Endothelial cell of umbilical vein (primary cell): ENCODE measurements around the gene DGKG. TPM values are rescaled to one million over a fixed set of nuclear protein-coding genes. Genes with fewer than 3 reads are reported as not detected.

Experiments
- BruUV-seq: library from RNA; stranded (reverse); fragments of 400-500 nt; replicated peaks from 2 replicates; lab custom pipeline; 2021; lab: Mats Ljungman, UMichigan
- CTCF ChIA-PET: fragments of 300-600, 350-600 bp; sonication (Branson Sonifier 250); formaldehyde crosslinking; loops from one replicate; lab custom pipeline; 2021; ENCODE audit warnings: antibody characterized with exemption, inconsistent platforms; lab: Charles Lee
- POLR2A ChIA-PET: fragments of 300-600, 350-600 bp; sonication (Branson Sonifier 250); formaldehyde crosslinking; loops from one replicate; lab custom pipeline; 2021; ENCODE audit warnings: antibody characterized with exemption, inconsistent platforms; lab: Charles Lee
- DNase-seq: peaks from one replicate; pipeline ENCODE4 v3.0.0-alpha.2; 2011; ENCODE audit warnings: low read depth, low spot score
- FAIRE-seq: peaks from 2 replicates; lab custom pipeline; 2011; peaks lifted over from hg19 to GRCh38; lab: Jason Lieb, UNC
- H2AFZ ChIP-seq: 2 replicates; pipeline ENCODE4 v1.6.0; 2012; ENCODE audit warnings: low read depth, low read length, control low read depth, inconsistent platforms
- H3K27ac ChIP-seq: 2 replicates; pipeline ENCODE4 v1.5.1; 2011; ENCODE audit warnings: low read depth, mild to moderate bottlenecking, control low read depth, low read length, moderate library complexity; ENCODE audit not compliant: insufficient read depth
- H3K27me3 ChIP-seq, 2 experiments: 2 replicates each; pipeline versions ENCODE4 v1.6.0 to v1.6.1; 2011; ENCODE audit warnings: low read length in 2 of 2, mixed read lengths in 1 of 2; ENCODE audit not compliant: control insufficient read depth in 2 of 2, insufficient read depth in 2 of 2
- H3K36me3 ChIP-seq, 2 experiments: 2 replicates in 1 of 2; 3 replicates in 1 of 2; pipeline ENCODE4 v1.5.1; 2011; ENCODE audit warnings: low read length in 2 of 2, mild to moderate bottlenecking in 1 of 2, moderate library complexity in 1 of 2; ENCODE audit not compliant: control insufficient read depth in 2 of 2, insufficient read depth in 2 of 2; ENCODE audit errors: extremely low read depth in 1 of 2
- H3K4me1 ChIP-seq: 3 replicates; pipeline ENCODE4 v1.5.1; 2011; ENCODE audit warnings: mild to moderate bottlenecking, low read length; ENCODE audit not compliant: control insufficient read depth, insufficient read depth; ENCODE audit errors: extremely low read depth
- H3K4me2 ChIP-seq: 2 replicates; pipeline ENCODE4 v1.6.1; 2011; ENCODE audit warnings: low read length, control low read depth, mixed read lengths; ENCODE audit not compliant: insufficient read depth
- H3K4me3 ChIP-seq, 3 experiments: fragments of 200-600 bp in 1 of 3; sonication (generic), shearing (Covaris generic) in 1 of 3; replicated peaks in 1 of 3; 2 replicates each; pipeline ENCODE4 v1.5.1; 2011 to 2016; ENCODE audit warnings: control low read depth in 3 of 3, low read length in 3 of 3, mild to moderate bottlenecking in 2 of 3, inconsistent platforms in 1 of 3, low read depth in 1 of 3, moderate library complexity in 1 of 3; ENCODE audit not compliant: insufficient read depth in 1 of 3
- H3K79me2 ChIP-seq: 2 replicates; pipeline ENCODE4 v1.6.0; 2012; ENCODE audit warnings: low read length, inconsistent platforms; ENCODE audit not compliant: control insufficient read depth, insufficient read depth
- H3K9ac ChIP-seq: replicated peaks from 2 replicates; pipeline ENCODE3; 2011; ENCODE audit warnings: low read length, control low read depth; ENCODE audit not compliant: insufficient read depth; ENCODE audit errors: extremely low read depth
- H3K9me1 ChIP-seq: replicated peaks from 3 replicates; pipeline ENCODE4 v1.6.0; 2011; ENCODE audit warnings: mild to moderate bottlenecking, low read length; ENCODE audit not compliant: control insufficient read depth, insufficient read depth; ENCODE audit errors: extremely low read depth
- H3K9me3 ChIP-seq: replicated peaks from 2 replicates; pipeline ENCODE4 v1.5.1; 2012; ENCODE audit warnings: low read length, inconsistent platforms; ENCODE audit not compliant: control insufficient read depth, insufficient read depth
- H4K20me1 ChIP-seq: replicated peaks from 2 replicates; pipeline ENCODE3; 2011; ENCODE audit warnings: mild to moderate bottlenecking, low read length; ENCODE audit not compliant: control insufficient read depth, insufficient read depth; ENCODE audit errors: extremely low read depth
- CTCF ChIP-seq, 2 donors: IDR thresholded peaks; 1 replicate in 1 of 2; 2 replicates in 1 of 2; pipeline ENCODE4 v1.5.1; 2011; ENCODE audit warnings: low read length in 2 of 2, mild to moderate bottlenecking in 2 of 2, moderate library complexity in 2 of 2, control low read depth in 1 of 2, inconsistent platforms in 1 of 2, low read depth in 1 of 2; ENCODE audit not compliant: insufficient read depth in 1 of 2; ENCODE audit errors: extremely low read depth in 1 of 2
- EZH2 ChIP-seq: IDR thresholded peaks from 2 replicates; pipeline ENCODE4 v1.6.1; 2012; ENCODE audit warnings: borderline replicate concordance, low read depth, mild to moderate bottlenecking, moderate library complexity, low read length, inconsistent platforms; ENCODE audit not compliant: severe bottlenecking
- FOS ChIP-seq: IDR thresholded peaks from 2 replicates; pipeline ENCODE4 v1.6.1; 2011; ENCODE audit warnings: mild to moderate bottlenecking, low read length, moderate library complexity, borderline replicate concordance; ENCODE audit not compliant: insufficient read depth
- GATA2 ChIP-seq: IDR thresholded peaks from 2 replicates; pipeline ENCODE4 v1.7.0; 2011; ENCODE audit warnings: low read depth, mild to moderate bottlenecking, moderate library complexity, mixed read lengths, low read length; ENCODE audit not compliant: insufficient read length, insufficient read depth
- JUN ChIP-seq: IDR thresholded peaks from 2 replicates; pipeline ENCODE4 v1.6.1; 2011; ENCODE audit warnings: borderline replicate concordance, low read depth; ENCODE audit not compliant: insufficient read length, insufficient read depth
- MAX ChIP-seq: IDR thresholded peaks from 2 replicates; pipeline ENCODE4 v1.6.1; 2011; ENCODE audit not compliant: insufficient read depth, insufficient read length
- MYC ChIP-seq: IDR thresholded peaks from one replicate; pipeline ENCODE4 v1.6.1; 2011; ENCODE audit warnings: mild to moderate bottlenecking, low read depth, low read length
- POLR2A ChIP-seq: IDR thresholded peaks from 2 replicates; pipeline ENCODE4 v1.6.1; 2012; ENCODE audit warnings: low read depth, mild to moderate bottlenecking, control low read depth, low read length
- POLR2AphosphoS5 ChIP-seq: IDR thresholded peaks from 2 replicates; pipeline ENCODE4 v1.6.1; 2012; ENCODE audit warnings: low read depth, mild to moderate bottlenecking, control low read depth, low read length, moderate library complexity; ENCODE audit not compliant: insufficient read depth
- dilution Hi-C: fragments of 300-500 bp; cut with MboI; formaldehyde crosslinking; loops from one replicate; pipeline ENCODE4 v1.15.0; 2019; ENCODE audit warnings: low sequenced_read_pairs; ENCODE audit not compliant: extremely low pct_ligation_motif_present
- intact Hi-C: fragments of 100-400 bp; cut with micrococcal nuclease; formaldehyde crosslinking; loops from one replicate; pipeline ENCODE4 v1.10.0; 2022
- polyA plus RNA-seq, 4 experiments: library from polyadenylated mRNA; depleted of rRNA in 3 of 4; stranded (reverse) in 3 of 4; unstranded in 1 of 4; fragments of >200 nt; gene quantifications; 2 replicates each; pipeline versions ENCODE4 v1.2.1 to v1.2.3, GENCODE V29; 2011 to 2012; ENCODE audit warnings: missing spikeins in 1 of 4
- total RNA-seq: library from RNA; stranded (reverse); gene quantifications from 2 replicates; pipeline ENCODE4 v1.2.3, GENCODE V29; 2021

DGKG gene
- total and polyA plus RNA-seq, 2 donors (not counting 3 experiments of a cell fraction or from before 2014, with no cell fraction given) = not detected

GRCh38 chr3:186225603-186226002, 136.4 kb downstream of the DGKG start:
- H3K9ac ChIP-seq = no peak overlapping the region
- FAIRE-seq = no peak
- no peaks in the 10 kb centered on the region for H3K79me2 ChIP-seq
- H3K9me3 ChIP-seq = no peaks in the 10 kb centered on the region
- ChIA-PET CTCF (interaction anchor here (0.6 to 1.0 kb wide), 3 partner anchors 10 to 1700 kb away, joined by 3 to 5 read pairs (median 3); no protein-coding TSS in a partner anchor), POLR2A (no interaction called here)
- H4K20me1 ChIP-seq = no peaks in the 10 kb centered on the region
- H3K4me3 ChIP-seq = no peak overlapping the region
- intact Hi-C loops = no loop called here
- dilution Hi-C loops = no loop called here
- no peaks in the 10 kb centered on the region for H3K4me1 ChIP-seq
- no peaks in the 10 kb centered on the region for H3K36me3 ChIP-seq
- TF ChIP-seq POLR2AphosphoS5 = no peak
- DNase-seq = no peak
- no peak overlapping the region for H3K27ac ChIP-seq
- no peaks in the 10 kb centered on the region for H3K9me1 ChIP-seq
- no TSS peak for BruUV-seq
- H2AFZ ChIP-seq = no peak overlapping the region
- H3K4me2 ChIP-seq = no peak overlapping the region
- H3K27me3 ChIP-seq = peaks cover 5 to 6% of the 10 kb centered on the region in 2 experiments

GRCh38 chr3:186224041-186224610, 137.9 kb downstream of the DGKG start:
- Histone ChIP-seq H3K36me3 (no peaks in the 10 kb centered on the region), H3K9me3 (no peaks in the 10 kb centered on the region), H3K4me1 (no peaks in the 10 kb centered on the region), H3K9ac (no peak overlapping the region), H4K20me1 (no peaks in the 10 kb centered on the region), H3K9me1 (no peaks in the 10 kb centered on the region), H3K27me3 (peaks cover 5 to 6% of the 10 kb centered on the region in 2 experiments), H3K4me2 (no peak overlapping the region), H3K79me2 (no peaks in the 10 kb centered on the region), H3K4me3 (no peak overlapping the region), H3K27ac (no peak overlapping the region), H2AFZ (no peak overlapping the region)
- DNase-seq (no peak), FAIRE-seq (no peak)
- TF ChIP-seq POLR2A (no peak), POLR2AphosphoS5 (no peak), FOS (no peak), GATA2 (no peak), EZH2 (no peak), JUN (no peak), MYC (no peak), MAX (no peak), CTCF (IDR thresholded peaks at IDR 0.05; ENCODE audit: extremely low read depth in 1 of 2, insufficient read depth in 1 of 2, low read depth in 1 of 2, low read length in 2 of 2) (no peak)
- dilution Hi-C loops (no loop called here), intact Hi-C loops (no loop called here)
- CTCF ChIA-PET = no interaction called here
- no TSS peak for BruUV-seq
- POLR2A ChIA-PET = no interaction called here
